GM12878 (cell line): ENCODE results near the gene B3GNT7. TPM values are rescaled to one million over a fixed set of nuclear protein-coding genes. Genes with fewer than 3 reads are reported as not detected.
A peak's percentile ranks its signal among the peaks of the same experiment; 100 is the strongest.

Experiments used
- ATAC-seq: fragments of 200-7000 bp; cut with Tn5 transposase; 3 replicates; pipeline ENCODE4 v1.9.1; 2020; ENCODE audit warnings: mild to moderate bottlenecking, moderate library complexity
- BruUV-seq: library from RNA; stranded (reverse); fragments of 400-500 nt; replicated peaks from 2 replicates; lab custom pipeline; 2021; lab: Mats Ljungman, UMichigan
- CTCF ChIA-PET: fragments of 300-600 bp; sonication (Branson Sonifier 250); formaldehyde crosslinking; extraction: SDS; loops from one replicate; lab custom pipeline; 2021; ENCODE audit warnings: inconsistent platforms; lab: Yijun Ruan, JAX
- POLR2A ChIA-PET: fragments of 350-600 bp; formaldehyde crosslinking; extraction: SDS; loops from one replicate; lab custom pipeline; 2021; ENCODE audit warnings: inconsistent platforms; lab: Charles Lee
- RAD21 ChIA-PET: fragments of 300-600 bp; sonication (Branson Sonifier 250); formaldehyde crosslinking; loops from one replicate; lab custom pipeline; 2023; ENCODE audit warnings: antibody characterized with exemption; ENCODE audit not compliant: unreplicated experiment; lab: Charles Lee
- SMC1A ChIA-PET: fragments of 300-600 bp; sonication (Branson Sonifier 250); formaldehyde crosslinking; loops from one replicate; lab custom pipeline; 2023; ENCODE audit not compliant: unreplicated experiment, uncharacterized antibody; lab: Charles Lee
- DNase-seq: peaks from one replicate; pipeline ENCODE4 v3.0.0-alpha.2; 2011; ENCODE audit warnings: low read depth, low spot score
- FAIRE-seq: peaks from 3 replicates; lab custom pipeline; 2011; peaks lifted over from hg19 to GRCh38; lab: Jason Lieb, UNC
- H2AFZ ChIP-seq: 2 replicates; pipeline ENCODE4 v1.6.0; 2011; ENCODE audit warnings: low read depth, low read length, control low read depth; ENCODE audit not compliant: control insufficient read depth
- H3K27ac ChIP-seq: 2 replicates; pipeline ENCODE4 v1.5.1; 2011; ENCODE audit warnings: control low read depth; ENCODE audit not compliant: control insufficient read depth, insufficient read depth
- H3K27me3 ChIP-seq, 2 experiments: replicated peaks in 1 of 2; 2 replicates each; pipeline versions ENCODE4 v1.6.0 to v1.6.1; 2011; ENCODE audit warnings: low read length in 1 of 2; ENCODE audit not compliant: control insufficient read depth in 2 of 2, insufficient read depth in 2 of 2
- H3K36me3 ChIP-seq, 2 experiments: 2 replicates each; pipeline ENCODE4 v1.5.1; 2011; ENCODE audit warnings: low read length in 1 of 2; ENCODE audit not compliant: control insufficient read depth in 2 of 2, insufficient read depth in 2 of 2
- H3K4me1 ChIP-seq: 2 replicates; pipeline ENCODE4 v1.6.1; 2011; ENCODE audit warnings: mild to moderate bottlenecking, low read length, moderate library complexity, mixed read lengths; ENCODE audit not compliant: control insufficient read depth, insufficient read depth
- H3K4me2 ChIP-seq: 2 replicates; pipeline ENCODE4 v1.6.0; 2011; ENCODE audit warnings: control low read depth; ENCODE audit not compliant: control insufficient read depth, insufficient read depth
- H3K4me3 ChIP-seq: fragments of 200-600 bp; sonication (generic); 2 replicates; pipeline ENCODE4 v1.5.1; 2016
- H3K79me2 ChIP-seq: 2 replicates; pipeline ENCODE4 v1.6.0; 2011; ENCODE audit warnings: low read length; ENCODE audit not compliant: control insufficient read depth, insufficient read depth
- H3K9ac ChIP-seq: 2 replicates; pipeline ENCODE4 v1.8.0; 2011; ENCODE audit warnings: low read length, control low read depth, mixed read lengths; ENCODE audit not compliant: control insufficient read depth, insufficient read depth
- H3K9me3 ChIP-seq: replicated peaks from 3 replicates; pipeline ENCODE4 v1.5.1; 2011; ENCODE audit warnings: mild to moderate bottlenecking, low read length; ENCODE audit not compliant: control insufficient read depth, insufficient read depth
- H4K20me1 ChIP-seq: 2 replicates; pipeline ENCODE4 v1.6.0; 2011; ENCODE audit not compliant: control insufficient read depth, insufficient read depth
- JUNB ChIP-seq: IDR thresholded peaks from 2 replicates; pipeline ENCODE4 v1.6.1; 2016; ENCODE audit warnings: antibody characterized with exemption, mild to moderate bottlenecking
- NBN ChIP-seq: fragments of 450-650 bp; IDR thresholded peaks from 2 replicates; pipeline ENCODE4 v1.6.1; 2016
- RFX5 ChIP-seq: IDR thresholded peaks from 2 replicates; pipeline ENCODE4 v1.6.1; 2011; ENCODE audit warnings: low read depth, low read length, improper control_type of control experiment
- RUNX3 ChIP-seq: IDR thresholded peaks from 2 replicates; pipeline ENCODE4 v1.6.1; 2012; ENCODE audit warnings: low read length, inconsistent platforms
- SUZ12 ChIP-seq: fragments of 200-600 bp; sonication (generic); IDR thresholded peaks from one replicate; pipeline ENCODE4 v1.6.1; 2018; ENCODE audit warnings: antibody characterized with exemption, mild to moderate bottlenecking; ENCODE audit not compliant: unreplicated experiment
- WGBS: methylation state at CpG from one replicate; pipeline ENCODE4 v1.1.6; 2016; ENCODE audit warnings: low lambda C conversion rate; ENCODE audit not compliant: insufficient replicate concordance, insufficient coverage; ENCODE audit errors: missing lambda C conversion rate; 5-methylcytosine and 5-hydroxymethylcytosine counted together
- in situ Hi-C: fragments of 300-500 bp; cut with MboI; formaldehyde crosslinking; loops from 9 replicates; pipeline ENCODE4 v1.14.3; 2018; ENCODE audit warnings: mixed read lengths
- intact Hi-C: fragments of 100-400 bp; cut with micrococcal nuclease; formaldehyde crosslinking; loops from one replicate; pipeline ENCODE4 v1.14.2; 2022; ENCODE audit not compliant: unreplicated experiment
- polyA plus RNA-seq, 11 experiments: library from polyadenylated mRNA; depleted of rRNA in 4 of 11; unstranded in 6 of 11; stranded (reverse) in 5 of 11; fragments of >200 nt; fragmentation: Nextera tagmentation in 4 of 11; fragmentation: Illumina TruSeq in 1 of 11; extraction: Ambion mirVana in 4 of 11; extraction: Trizol in 1 of 11; gene quantifications; 1 replicate in 1 of 11; 2 replicates in 10 of 11; pipeline versions ENCODE4 v1.2.1 to v1.2.3, GENCODE V29; 2011 to 2016; ENCODE audit warnings: inconsistent platforms in 2 of 11, missing spikeins in 2 of 11, low read depth in 1 of 11
- total RNA-seq, 4 experiments: library from RNA; depleted of rRNA in 3 of 4; stranded (reverse); fragments of >200 nt in 3 of 4; fragmentation: Illumina TruSeq in 1 of 4; extraction: Trizol in 1 of 4; gene quantifications; 2 replicates each; pipeline versions ENCODE4 v1.2.1 to v1.2.3, GENCODE V29; 2013 to 2021
- TF ChIP-seq, protein P1 (sequence below): IDR thresholded peaks from 2 replicates; pipeline ENCODE4 v1.6.1; 2012; ENCODE audit warnings: low read depth, low read length, improper control_type of control experiment
- TF ChIP-seq, protein P2 (sequence below): fragments of 450-650 bp; IDR thresholded peaks from 2 replicates; pipeline ENCODE4 v1.6.1; 2014; ENCODE audit warnings: mild to moderate bottlenecking
- TF ChIP-seq, protein P3 (sequence below): fragments of 450-650 bp; IDR thresholded peaks from 2 replicates; pipeline ENCODE4 v1.6.1; 2016; ENCODE audit warnings: mild to moderate bottlenecking

The B3GNT7 gene
- total and polyA plus RNA-seq, 10 of the 15 experiments (the other 5 are each of a cell fraction or from before 2014, with no cell fraction given) = 0.91 to 12.6 (median 3.7) TPM

DNA sequence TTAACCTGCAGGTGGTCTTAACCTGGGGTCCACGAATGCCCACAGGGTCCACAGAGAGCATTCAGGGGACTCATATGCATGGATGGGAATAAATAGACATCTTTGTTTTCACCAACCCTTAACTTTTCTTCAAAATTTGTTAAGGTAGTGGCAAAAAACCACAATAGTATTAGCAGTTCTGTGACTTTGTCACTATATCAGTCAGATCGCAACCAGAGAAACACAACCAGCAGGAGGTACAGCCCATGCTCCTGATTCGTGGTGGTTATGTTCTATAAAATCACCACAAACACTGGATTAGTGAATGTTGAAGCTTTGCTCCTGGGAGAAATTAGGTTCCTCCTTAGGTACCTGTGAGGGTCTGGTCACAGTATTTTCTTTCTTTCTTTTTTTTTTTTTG, 31.6 kb downstream of the B3GNT7 start:
- intact Hi-C loops (no loop called here), in situ Hi-C loops (no loop called here)
- RAD21 ChIA-PET = interaction anchor here (0.6 kb wide), 1 partner anchor 411 kb away, joined by 3 read pairs; no protein-coding TSS in a partner anchor
- CTCF ChIA-PET = interaction anchor here (0.7 to 1.8 kb wide), 2 partner anchors 15 to 205 kb away, joined by 5 to 10 read pairs; no protein-coding TSS in a partner anchor
- SMC1A ChIA-PET = no interaction called here
- ATAC-seq = peak; percentile 58
- peak; percentile 44 for FAIRE-seq
- H3K79me2 ChIP-seq = no peaks in the 10 kb centered on the region
- TF ChIP-seq RUNX3 (peak; percentile 72), JUNB (peak; percentile 13; the same call in 1 of the 2 replicates), SUZ12 (no peak), RFX5 (no peak), NBN (no peak)
- H2AFZ ChIP-seq = peak overlapping the region; percentile 19
- no peaks in the 10 kb centered on the region for H3K36me3 ChIP-seq
- no peaks in the 10 kb centered on the region for H4K20me1 ChIP-seq
- 43% methylated on average over 3 of the region's 3 CpGs for WGBS
- POLR2A ChIA-PET = no interaction called here
- H3K27ac ChIP-seq = no peak overlapping the region
- peaks cover 6% of the 10 kb centered on the region; the same call in 2 of the 3 replicates for H3K9me3 ChIP-seq
- no peaks in the 10 kb centered on the region for H3K27me3 ChIP-seq
- no TSS peak for BruUV-seq
- H3K4me3 ChIP-seq = no peak overlapping the region
- H3K9ac ChIP-seq = no peak overlapping the region
- no peak overlapping the region for H3K4me2 ChIP-seq
- no peak for DNase-seq
- peaks cover 12% of the 10 kb centered on the region for H3K4me1 ChIP-seq

DNA sequence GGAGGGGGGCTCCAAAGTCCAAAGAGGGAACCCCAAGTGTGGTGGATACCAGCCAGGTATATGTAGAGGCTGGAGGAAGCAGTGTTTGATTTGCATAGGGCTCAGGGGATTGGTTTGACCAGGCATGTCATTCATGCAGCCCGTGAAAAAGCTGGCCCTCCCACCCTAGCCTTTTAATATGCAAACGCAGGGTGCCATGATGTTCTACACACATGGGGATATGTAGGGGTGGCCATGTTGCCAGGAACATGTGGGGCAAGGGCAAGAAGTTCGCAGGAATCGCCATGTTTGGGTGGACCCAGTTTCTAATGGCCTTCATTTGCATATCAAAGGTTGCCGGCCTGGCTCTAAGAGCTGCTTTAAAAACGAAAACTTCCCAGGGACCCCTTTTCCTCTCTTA, 33.6 kb downstream of the B3GNT7 start:
- 64% methylated on average over 6 of the region's 6 CpGs for WGBS
- FAIRE-seq = no peak
- ChIA-PET RAD21 (no interaction called here), SMC1A (interaction anchor here (1.6 kb wide), 1 partner anchor 29 kb away, joined by 4 read pairs; no protein-coding TSS in a partner anchor), POLR2A (interaction anchor here (0.7 kb wide), 1 partner anchor 185 kb away, joined by 3 read pairs; no protein-coding TSS in a partner anchor), CTCF (no interaction called here)
- no peak overlapping the region for H3K27ac ChIP-seq
- no TSS peak for BruUV-seq
- H3K9ac ChIP-seq = no peak overlapping the region
- no peak for DNase-seq
- intact Hi-C loops = no loop called here
- no peak overlapping the region for H3K4me3 ChIP-seq
- peaks cover 6% of the 10 kb centered on the region; the same call in 2 of the 3 replicates for H3K9me3 ChIP-seq
- no peak overlapping the region for H3K4me2 ChIP-seq
- peaks cover 12% of the 10 kb centered on the region for H3K4me1 ChIP-seq
- TF ChIP-seq, protein P1, sequence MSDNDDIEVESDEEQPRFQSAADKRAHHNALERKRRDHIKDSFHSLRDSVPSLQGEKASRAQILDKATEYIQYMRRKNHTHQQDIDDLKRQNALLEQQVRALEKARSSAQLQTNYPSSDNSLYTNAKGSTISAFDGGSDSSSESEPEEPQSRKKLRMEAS = no peak
- TF ChIP-seq, protein P2, sequence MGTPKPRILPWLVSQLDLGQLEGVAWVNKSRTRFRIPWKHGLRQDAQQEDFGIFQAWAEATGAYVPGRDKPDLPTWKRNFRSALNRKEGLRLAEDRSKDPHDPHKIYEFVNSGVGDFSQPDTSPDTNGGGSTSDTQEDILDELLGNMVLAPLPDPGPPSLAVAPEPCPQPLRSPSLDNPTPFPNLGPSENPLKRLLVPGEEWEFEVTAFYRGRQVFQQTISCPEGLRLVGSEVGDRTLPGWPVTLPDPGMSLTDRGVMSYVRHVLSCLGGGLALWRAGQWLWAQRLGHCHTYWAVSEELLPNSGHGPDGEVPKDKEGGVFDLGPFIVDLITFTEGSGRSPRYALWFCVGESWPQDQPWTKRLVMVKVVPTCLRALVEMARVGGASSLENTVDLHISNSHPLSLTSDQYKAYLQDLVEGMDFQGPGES = no peak
- TF ChIP-seq, protein P3, sequence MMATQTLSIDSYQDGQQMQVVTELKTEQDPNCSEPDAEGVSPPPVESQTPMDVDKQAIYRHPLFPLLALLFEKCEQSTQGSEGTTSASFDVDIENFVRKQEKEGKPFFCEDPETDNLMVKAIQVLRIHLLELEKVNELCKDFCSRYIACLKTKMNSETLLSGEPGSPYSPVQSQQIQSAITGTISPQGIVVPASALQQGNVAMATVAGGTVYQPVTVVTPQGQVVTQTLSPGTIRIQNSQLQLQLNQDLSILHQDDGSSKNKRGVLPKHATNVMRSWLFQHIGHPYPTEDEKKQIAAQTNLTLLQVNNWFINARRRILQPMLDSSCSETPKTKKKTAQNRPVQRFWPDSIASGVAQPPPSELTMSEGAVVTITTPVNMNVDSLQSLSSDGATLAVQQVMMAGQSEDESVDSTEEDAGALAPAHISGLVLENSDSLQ = peak; percentile 35; the same call in 1 of the 2 replicates
- ATAC-seq = no peak
- H4K20me1 ChIP-seq = no peaks in the 10 kb centered on the region
- in situ Hi-C loops = no loop called here
- H2AFZ ChIP-seq = no peak overlapping the region
- H3K27me3 ChIP-seq = no peaks in the 10 kb centered on the region
- no peaks in the 10 kb centered on the region for H3K36me3 ChIP-seq
- no peaks in the 10 kb centered on the region for H3K79me2 ChIP-seq
